GM21737 (cell line): ENCODE data around the gene DCDC1.

Experiments
- ATAC-seq: cut with Tn5 transposase; IDR thresholded peaks from one replicate; pipeline ENCODE4 v1.9.1; 2021; ENCODE audit warnings: mild to moderate bottlenecking, moderate library complexity; ENCODE audit not compliant: unreplicated experiment

Gene DCDC1

DNA sequence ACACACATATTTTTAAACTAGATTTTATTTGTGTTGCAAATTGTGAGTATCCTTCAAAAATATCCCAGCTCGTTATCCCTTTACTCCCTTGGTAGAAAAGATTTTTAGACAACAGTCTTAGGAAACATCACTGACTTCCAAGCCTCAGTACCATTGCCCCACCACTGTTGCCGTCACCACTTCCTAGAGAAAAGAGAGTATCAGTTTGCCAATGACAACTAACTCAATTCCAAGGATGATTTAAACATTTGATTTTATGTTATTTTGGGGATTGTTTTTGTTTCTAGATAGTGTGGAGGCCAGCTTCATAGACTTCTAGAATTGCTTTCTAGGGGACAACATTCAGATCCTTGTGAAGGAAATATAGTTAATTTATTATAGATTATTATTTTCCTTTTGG lies 509.4 kb downstream of the DCDC1 start:
- ATAC-seq: no peak

- ATAC-seq: no peak
Measured at GRCh38 chr11:30859669-30860068, 509.9 kb downstream of the DCDC1 start.

DNA sequence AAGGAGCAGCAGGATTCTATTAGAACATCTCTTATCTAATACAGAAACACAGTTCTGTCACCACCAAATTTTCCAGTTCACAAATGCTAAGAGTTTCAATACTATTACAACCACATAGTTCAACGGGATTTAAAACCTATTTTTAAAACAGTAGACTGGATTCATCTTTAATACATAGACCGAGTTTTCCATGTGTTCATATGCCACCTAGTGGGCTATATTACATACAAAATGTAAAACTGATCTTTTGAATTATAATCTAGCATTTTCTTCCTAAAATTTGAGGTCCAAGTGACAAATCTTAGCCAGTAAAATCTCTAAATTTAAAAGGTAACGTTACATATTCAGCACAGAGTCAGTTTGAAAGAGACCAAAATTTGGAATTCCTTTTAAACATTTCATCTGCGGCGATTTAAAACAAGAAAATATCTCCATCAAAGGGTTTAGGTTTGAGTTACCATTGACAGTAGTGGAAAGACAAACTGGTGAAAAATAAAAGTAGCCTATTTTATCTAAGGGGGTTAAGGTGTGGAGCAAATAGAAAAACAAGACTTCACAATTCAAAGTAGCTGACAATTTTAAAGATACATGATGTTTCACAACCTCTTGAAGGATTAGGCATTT lies 514.0 kb downstream of the DCDC1 start:
- ATAC-seq: no peak

GRCh38 chr11:30853439-30853838 lies 516.1 kb downstream of the DCDC1 start:
- no peak for ATAC-seq

GRCh38 chr11:30852645-30853044 lies 516.9 kb downstream of the DCDC1 start:
- no peak for ATAC-seq

- ATAC-seq: no peak
Measured at GRCh38 chr11:30852091-30852490, 517.4 kb downstream of the DCDC1 start.

DNA sequence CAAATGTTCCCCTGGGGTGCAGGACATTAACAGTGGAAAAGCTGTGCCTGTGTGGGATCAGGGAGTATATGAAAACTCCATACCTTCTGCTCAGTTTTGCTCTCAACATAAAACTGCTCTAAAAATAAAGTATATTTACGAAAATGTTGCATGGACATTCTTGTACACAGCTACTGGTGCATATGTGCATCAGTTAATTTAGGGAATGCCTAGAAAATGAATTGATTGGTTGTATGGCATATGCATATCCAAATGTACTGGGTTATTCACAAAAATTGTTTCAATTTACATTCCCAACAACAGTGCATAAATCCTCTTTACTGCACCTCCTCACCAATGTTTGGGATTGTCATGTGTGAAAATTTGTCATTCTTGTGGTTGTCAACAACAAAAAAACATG lies 532.3 kb downstream of the DCDC1 start:
- ATAC-seq: no peak

- no peak for ATAC-seq
Measured at GRCh38 chr11:30832831-30833230, 536.7 kb downstream of the DCDC1 start.

GRCh38 chr11:30830681-30831080 lies 538.9 kb downstream of the DCDC1 start:
- no peak for ATAC-seq

DNA sequence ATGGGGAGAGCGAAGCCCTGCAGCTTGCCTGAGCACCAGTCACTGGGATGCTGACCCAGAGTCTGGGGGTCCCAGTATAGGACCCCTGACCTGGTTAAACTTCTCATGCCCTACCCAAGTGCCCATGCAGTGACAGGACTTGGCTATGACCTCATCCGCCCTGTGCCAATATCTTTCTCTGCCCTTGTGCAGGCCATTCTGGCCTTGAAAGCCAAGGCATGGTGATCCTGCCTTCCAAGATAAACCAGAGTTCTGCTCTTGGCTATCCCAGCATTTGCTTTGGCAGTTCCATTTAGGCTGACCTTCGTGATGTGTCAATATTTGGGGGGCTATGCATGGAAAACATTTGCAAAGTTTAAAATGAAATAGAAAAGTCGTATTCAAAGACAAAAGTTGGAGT lies 542.6 kb downstream of the DCDC1 start:
- ATAC-seq: no peak

DNA sequence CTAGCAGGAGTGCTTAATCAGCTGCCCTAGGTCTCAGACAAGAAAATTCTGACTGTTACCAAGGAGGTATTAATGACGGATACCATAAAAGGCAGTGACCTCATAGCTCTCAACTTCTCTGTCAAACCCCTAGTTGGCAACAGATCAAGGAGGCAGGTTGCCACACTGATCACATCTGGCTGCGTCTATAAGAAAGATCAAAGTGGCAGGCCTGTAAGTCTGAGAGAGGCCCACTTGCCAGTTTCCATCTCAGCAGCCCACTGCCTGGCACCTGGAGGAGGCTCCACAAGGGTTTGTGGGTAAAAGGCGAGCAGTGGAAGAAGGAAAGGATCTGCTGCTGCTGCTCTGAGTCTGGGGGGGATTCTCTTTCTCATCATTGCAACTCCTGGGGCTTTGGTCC lies 543.8 kb downstream of the DCDC1 start:
- ATAC-seq: no peak

DNA sequence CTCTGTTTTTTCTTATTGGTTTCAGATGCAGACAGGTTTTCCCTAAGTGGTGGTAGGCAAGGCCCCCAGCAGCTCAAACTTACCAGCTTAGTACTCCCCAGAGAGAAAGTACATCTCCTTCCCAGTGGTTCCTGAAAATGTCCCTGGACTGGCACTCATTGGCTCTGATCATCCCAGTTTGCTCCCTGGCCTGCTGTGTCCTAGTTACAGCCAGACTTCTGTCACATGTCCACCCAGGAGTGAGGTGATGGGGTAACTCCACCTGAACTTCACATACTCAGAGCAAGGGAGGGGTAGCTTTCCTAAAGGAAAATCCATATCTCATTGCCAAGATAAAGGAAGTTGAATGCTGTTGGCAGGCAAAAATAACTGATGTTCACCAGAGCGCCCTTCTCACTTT lies 546.4 kb downstream of the DCDC1 start:
- no peak for ATAC-seq

GRCh38 chr11:30821438-30821965 lies 548.0 kb downstream of the DCDC1 start:
- ATAC-seq: no peak

- ATAC-seq: no peak
Measured at GRCh38 chr11:30818721-30819120, 550.8 kb downstream of the DCDC1 start.

- ATAC-seq: no peak
Measured at GRCh38 chr11:30816959-30817880, 552.3 kb downstream of the DCDC1 start.

DNA sequence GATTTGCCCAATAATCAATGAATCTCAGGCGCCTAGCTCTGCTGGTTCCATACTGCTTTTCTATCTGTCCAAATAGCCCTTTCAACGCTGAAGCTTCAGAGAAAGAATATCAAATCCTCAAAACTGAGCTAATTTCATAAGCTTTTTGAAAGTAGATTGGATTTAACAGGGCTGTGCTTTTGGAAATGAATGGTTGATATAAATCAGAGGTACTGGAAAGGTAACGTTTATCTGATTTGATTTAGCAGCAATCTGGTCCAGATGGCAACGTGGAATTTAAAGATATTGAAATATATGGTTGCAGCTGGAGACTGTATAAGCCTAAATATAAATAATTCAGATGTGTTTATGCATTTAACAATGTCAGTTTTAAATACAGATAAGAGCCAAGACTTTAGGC lies 553.9 kb downstream of the DCDC1 start:
- ATAC-seq: no peak

DNA sequence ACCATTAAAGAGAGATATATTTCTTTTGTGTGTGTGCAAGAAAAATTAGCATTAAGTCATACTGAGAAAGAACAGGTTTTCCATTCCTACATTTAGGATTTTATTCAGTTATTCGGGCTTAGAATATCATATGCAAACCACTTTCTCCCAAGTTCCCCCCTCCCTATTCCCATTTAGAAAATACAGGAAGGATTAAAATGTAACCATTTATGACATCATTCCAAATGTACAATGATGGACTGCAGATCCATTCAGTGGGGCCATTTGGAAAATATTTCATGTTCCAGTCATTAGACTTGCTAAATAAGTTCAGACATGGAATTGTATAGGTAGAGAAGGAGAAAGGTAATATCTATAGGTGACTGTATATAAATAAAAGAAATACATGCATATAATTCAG lies 554.8 kb downstream of the DCDC1 start:
- no peak for ATAC-seq
